ENCODE measurements around the gene CMSS1.

Gene CMSS1

DNA sequence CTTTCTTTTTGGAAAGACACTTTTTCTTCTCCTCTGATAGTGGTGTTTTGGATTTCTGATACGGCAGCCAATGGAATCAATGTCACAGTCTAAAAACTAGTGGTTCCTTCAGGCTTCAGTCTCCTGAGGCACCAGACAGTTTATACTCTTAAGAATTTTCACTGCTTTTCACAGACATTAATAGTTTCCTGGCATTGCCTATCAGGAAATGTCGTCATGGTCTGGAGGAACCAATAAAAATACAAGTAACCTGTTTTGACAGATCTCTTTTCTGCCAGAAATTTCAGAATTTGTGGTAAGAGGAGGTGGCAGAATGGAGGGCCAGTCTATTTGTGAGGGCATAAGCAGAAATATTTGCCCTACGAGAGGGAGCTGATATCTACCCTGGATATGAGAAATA is 251.8 kb downstream of the CMSS1 start:
- no peak for DNase-seq
- intact Hi-C loops (cut with DNase I) = loop anchor here (5.0 to 10.0 kb wide), 2 partner anchors 183 to 225 kb away; no protein-coding TSS in a partner anchor

DNA sequence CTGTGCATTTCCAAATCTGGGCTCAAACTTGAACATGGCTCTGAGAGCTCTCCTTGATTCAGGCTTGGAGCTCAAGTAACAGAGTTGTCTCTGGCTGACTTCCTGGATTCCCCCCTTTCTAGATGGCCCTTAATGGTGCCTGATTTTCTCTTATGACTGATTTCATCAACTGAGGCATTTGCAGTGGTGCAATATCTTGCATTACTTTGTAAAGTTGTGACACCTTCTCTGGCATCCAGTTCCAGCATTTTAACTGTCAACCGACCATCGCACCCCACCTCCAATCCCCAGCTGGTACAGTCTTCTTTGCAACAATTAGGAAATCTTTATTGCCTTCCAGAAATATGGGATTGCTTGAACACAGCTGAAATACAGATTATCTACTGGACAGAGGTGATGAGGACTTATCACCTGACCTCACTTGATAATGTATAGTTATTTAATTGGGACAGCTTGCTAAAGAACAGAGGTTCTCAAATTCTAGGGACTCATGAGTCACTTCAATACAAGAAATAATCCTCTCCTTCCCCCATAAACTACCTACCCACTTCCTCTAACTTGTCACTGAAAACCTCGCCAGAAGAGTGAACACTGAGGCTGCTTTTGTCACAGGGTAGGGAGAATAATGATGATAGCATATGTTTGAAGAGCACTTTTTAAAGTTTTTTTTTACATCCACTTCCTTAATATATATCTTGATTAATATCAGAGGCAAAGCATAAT is 254.8 kb downstream of the CMSS1 start:
- intact Hi-C loops (cut with DNase I) = no loop called here

DNA sequence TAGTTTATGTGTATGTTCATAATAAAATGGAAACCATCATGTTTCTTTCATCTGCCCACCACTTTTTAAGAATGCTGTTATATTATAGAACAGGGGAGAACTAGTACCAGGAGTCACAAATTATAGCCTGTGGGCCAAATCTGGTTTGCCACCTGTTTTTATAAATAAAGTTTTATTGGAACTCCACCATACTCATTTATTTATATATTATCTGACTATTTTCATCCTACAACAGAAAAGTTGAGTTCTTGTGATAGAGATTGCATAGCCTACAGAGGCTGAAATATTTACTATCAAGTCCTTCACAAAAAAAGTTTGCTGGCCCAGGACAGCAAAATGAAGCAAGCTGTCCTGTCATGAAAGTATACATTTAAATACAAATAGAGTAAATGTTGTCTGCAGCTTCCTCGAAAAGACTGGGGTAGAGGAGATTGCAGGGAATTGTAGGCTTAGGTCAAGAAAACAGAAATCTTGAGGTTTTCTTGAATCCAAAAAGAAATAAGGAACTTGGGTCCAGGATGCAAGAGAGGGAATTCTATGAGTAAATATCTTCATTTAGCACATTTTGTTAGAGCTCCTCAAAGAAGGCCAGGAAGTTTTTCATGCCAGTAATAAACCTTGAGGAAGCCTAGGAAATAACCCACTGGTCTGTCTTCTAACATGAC is 255.5 kb downstream of the CMSS1 start:
- DNase-seq = no peak
- intact Hi-C loops (cut with DNase I) = no loop called here

More for the DNA sequence above, 254.8 kb downstream of the CMSS1 start:
- no peak for DNase-seq

DNA sequence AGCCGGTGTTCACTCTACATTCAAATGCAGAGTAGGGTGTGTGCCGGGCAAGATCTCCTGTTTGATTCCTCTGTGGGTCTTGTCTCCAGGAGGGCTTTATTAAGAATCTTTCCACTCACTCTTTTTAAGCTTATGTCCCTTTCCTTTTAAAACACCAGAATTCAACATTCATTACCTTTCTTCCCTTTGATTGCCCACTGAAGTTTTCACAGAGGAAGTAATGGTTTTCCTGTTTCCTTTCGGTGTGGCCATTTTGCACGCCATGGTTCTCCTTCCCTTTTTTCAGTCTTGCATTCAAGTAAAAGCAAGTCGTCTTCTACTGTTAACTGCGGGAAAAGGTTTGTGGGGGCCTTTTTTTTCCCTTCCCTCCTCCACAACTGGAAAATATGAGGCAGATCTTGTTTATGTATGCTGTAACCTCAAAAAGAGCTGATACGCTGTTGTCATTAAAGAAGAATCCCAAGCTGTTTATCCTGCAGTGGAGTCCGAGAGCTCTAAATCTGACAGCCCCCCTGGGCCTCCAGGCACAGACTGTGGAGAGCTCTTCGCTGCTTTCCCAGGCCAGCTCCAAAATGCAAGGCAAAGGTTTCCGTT is 256.1 kb downstream of the CMSS1 start:
- peak in 1 of 10 donors; percentile 23 for DNase-seq
- intact Hi-C loops (cut with DNase I) = no loop called here

DNA sequence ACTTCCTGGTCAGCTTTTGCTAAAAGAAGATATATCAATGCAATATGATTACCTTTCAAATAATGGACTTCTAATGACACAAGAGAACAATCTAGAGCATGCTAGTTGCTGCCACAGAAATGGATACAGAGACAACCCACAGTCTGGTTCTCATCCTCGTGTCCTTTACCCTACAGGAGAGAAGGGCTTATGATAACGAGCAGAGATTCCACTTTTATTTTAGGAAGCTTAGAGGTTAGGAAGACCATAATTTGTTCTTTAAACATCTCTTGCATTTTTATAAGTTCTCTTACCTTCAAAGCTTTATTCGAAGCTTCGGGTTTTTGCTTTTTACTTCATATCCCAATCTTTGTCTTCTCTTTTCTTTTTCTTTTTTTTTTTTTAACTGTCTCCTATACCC is 257.5 kb downstream of the CMSS1 start:
- intact Hi-C loops (cut with DNase I) = no loop called here
- DNase-seq = no peak

DNA sequence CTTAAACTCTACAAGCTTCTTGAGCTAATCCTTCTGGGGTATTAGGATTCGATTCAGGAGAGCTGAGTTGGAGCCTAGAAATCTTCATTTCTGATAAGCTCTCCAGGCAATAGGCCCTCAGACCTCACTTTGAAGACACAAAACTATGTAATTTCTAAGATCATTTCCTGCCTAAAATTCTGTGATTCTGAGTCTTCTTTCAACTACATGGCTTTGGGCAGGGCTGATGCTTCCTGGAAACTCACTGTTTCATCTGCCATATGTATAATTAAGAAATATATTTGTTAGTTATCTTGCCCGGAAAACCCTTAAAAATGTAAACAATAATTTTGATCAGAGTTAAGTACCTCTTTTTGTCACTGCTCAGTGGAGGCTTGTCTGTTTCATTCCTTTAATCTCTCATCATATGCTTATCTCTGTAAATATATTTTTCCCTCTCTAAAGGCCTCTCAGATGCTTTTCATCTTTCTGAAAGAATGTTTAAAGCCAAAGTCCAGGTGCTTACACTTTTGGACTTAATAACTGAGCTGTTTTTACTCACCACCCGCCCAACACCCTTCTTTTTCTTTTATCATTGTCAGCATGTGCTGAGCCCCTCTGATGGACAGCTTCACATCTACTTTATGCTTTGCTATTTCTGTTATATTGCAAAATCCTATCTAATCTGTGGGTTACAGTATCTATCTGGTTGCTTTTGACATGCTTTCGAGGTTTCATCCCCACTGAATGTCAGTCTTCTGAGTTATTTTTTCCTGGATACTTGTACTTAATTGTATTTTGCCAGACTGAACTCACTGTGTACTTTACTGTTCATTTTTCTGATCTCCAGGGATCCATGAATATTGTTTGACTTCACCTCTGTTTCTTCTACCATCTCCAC is 258.4 kb downstream of the CMSS1 start:
- no peak for DNase-seq
- intact Hi-C loops (cut with DNase I) = no loop called here

DNA sequence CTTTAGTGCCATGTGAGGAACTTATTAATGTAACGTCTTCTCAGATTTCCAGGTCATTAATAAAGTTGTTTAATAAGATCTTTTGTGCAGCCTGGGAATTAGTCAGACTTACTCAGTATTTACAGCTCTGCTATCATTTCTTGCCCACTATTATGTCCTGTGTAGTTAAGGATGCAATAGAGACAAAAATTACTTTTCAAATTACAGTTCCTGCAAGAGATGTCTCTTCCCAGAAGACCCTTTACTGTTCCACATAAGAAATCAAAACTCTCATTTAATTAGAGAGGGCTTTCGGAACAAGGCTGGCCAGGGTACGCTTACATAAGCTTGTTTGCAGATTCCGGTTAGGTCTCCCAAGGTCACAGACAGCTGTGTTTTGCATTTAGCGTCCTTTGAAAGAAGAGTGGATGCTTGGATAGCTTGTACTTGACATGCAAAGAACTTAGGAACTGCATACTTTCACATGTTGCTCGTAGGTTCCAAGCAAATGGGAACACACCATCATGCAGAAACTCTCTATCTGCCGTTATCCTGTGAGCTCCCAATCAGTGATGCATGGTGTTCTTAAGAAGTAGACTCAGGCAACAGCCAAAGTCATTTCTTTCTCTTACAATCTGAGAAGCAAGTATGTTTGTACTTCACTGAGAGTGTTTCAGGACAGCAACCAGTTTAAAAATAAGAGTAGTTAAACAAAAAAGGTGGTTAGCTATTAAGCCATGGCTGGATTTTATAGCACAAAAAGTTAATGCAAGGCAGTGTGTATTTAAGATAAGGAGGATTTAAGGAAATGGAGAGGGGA is 259.3 kb downstream of the CMSS1 start:
- DNase-seq = no peak
- intact Hi-C loops (cut with DNase I) = no loop called here

DNA sequence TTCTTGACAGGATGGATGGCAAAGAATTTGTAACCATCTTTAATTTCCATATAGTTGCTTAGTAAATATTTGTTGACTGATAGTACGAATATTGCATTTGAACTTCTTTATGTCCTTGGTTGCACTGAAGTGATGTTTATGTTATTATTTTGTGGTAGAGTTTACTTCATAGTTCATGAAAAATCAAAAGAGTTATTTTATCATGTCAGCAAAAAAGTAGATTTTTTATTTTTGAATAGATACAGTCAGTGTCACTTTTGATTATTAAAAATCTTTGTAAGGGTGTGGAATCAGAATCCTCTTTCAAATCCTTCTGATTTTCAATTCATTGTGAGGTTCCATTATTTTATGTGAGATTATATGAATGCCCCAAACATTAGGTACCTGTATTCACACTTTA is 261.7 kb downstream of the CMSS1 start:
- intact Hi-C loops (cut with DNase I) = no loop called here
- DNase-seq = no peak

DNA sequence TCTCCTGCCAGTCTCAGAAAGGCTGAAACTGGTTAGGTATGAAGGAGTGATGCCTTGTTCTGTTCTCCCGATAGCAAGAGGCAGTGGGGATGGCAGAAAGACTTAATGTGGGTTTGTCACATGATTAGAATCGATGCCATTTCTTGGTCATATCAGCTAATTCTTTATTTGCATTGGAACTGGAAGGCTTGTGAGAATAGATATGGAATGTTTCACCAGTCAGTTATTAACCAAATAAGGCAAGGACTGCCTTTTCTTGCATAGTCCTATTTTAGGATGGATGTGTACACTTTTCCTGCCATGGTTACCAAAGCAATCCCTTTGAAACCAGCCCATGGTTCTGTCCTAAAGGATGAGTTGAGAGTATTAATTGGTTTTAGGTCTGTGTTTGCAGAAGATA is 262.9 kb downstream of the CMSS1 start:
- intact Hi-C loops (cut with DNase I) = no loop called here
- no peak for DNase-seq

DNA sequence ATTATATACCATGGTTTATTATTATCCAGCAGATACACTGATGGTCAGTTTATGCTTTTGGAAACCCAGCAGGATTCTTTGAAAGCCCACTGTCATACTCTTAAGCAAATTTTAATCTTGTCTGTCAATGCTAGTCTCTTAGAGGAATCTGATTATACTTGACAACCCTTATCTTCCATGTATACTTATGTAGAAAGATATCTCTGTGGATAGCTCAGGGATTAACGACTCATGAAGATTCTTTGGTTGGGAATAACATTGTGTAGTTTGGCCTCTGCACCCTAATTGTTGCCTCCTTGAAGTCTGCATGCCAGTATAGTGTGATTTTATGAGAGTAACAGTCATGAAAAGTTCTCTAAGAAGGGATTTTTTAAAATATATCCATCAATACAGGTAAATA is 263.6 kb downstream of the CMSS1 start:
- intact Hi-C loops (cut with DNase I) = no loop called here
- DNase-seq = no peak

DNA sequence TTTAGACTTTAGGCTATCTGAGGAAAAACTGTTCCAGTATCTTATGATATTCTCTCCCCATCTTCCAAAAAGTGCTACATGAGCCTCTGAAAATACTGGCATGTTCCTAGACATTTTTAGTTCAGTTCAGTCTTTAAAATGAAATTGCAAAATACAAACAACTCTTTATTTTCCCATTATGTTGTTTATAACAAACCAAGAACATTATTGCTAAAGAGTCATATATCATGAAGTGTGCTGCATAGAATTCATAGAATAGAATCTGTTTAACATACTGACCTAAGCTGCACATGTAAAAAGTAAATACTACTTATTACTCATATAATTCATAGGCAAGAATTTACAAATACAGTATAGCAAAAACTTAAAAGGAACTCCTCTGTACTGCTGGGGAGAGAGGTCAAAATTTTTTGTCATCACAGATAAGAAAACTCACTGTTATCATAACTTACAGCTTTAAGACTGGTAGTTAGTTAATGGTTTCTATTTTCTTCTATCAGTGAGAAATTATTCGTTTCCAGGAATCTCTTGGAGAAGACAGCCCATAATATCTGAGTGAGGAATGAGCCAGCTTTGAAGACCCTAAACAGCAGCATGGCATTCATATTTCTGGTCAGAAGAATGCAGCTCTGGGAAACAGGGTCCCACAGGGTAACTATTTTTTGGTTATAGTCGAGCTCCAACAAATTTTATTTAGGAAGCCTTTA is 264.5 kb downstream of the CMSS1 start:
- no peak for DNase-seq

DNA sequence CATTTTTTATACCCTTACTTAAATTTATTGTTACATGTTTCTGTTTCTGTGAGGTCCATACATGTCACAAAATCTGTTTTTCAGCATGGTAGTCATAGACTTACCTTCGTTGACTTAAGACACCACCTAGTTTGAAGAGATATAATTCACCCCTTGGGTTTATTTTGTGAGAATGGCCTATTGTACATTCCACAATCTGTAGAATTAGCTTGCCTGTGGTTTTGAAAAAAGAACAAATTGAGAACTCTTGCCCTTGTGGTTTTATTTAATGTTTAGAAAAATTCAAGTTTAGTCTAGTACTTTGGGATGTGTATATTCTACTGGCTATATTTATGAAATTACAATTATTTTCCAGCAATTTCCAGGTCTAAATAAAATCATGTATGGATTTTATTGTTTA is 265.1 kb downstream of the CMSS1 start:
- intact Hi-C loops (cut with DNase I) = no loop called here

More for the DNA sequence above, 264.5 kb downstream of the CMSS1 start:
- intact Hi-C loops (cut with DNase I) = no loop called here

DNA sequence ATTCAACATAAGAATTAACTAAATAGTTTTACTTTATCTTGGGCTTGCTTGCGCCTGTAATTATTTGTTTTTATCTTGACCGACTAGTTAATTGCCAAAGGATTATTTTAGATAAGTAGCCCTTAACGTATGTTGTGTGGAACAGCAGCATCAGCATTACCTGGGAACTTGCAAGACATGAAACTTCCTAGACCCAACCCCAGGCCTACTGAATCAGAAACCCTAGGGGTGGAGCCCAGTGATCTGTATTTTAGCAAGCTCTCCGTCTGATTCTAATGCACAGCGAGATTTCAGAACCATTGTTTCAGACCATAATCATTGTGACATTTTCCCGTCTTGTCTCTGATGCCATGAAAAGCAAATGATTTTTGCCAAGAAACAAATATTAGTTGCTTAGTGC is 265.5 kb downstream of the CMSS1 start:
- intact Hi-C loops (cut with DNase I) = no loop called here

More for the DNA sequence above, 265.1 kb downstream of the CMSS1 start:
- no peak for DNase-seq

DNA sequence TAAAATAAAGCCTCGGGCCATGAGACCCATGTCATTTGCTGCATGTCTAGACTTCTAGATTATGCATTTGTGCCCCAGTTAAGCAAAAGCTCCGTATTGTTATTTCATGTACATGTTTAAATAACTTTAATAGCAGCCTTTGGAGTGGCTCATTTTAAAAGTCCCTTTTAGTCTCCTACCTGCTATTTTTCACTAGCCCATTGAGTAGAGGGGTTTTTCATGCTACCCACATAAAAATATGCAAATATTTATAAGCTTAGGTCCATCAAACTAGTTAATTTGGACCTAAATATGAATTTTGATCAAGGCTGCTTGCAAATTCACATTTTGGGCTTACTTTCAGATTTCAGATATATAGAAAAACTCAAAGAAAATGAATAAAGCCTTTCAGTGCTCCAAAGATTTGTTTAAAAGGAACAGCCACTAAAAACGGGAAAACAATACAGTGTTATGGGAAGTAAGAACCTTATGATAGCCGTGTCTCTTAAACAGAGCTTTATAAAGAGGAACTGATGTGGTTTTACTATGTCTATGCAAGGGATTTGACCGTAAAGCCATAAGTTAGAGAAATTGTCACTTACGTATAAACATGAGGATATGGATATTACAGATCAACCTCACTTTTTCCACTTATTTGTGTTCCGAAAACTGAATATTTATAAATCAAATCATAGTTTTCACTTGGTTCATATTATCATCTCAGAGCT is 266.6 kb downstream of the CMSS1 start:
- intact Hi-C loops (cut with DNase I) = no loop called here
- no peak for DNase-seq

More for the DNA sequence above, 265.5 kb downstream of the CMSS1 start:
- DNase-seq = no peak

DNA sequence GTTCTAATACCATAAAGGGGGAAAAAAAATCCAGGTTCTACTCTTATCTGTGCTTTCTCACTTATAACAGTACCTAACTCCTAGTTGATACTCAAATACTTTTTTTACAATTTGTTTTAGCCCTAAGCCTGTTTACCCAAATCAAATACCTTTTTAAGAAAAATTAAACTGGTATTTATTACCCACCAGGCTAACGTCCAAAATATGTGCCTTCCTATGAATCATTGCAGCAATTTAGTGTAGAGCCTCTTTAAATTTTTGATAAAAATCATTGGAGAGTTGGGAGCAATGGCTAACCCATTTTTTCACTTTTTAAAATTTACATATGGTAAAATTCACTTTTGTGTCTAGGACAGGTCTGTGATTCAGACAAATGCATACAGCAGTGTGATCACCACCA is 268.7 kb downstream of the CMSS1 start:
- intact Hi-C loops (cut with DNase I) = no loop called here
- DNase-seq = no peak

DNA sequence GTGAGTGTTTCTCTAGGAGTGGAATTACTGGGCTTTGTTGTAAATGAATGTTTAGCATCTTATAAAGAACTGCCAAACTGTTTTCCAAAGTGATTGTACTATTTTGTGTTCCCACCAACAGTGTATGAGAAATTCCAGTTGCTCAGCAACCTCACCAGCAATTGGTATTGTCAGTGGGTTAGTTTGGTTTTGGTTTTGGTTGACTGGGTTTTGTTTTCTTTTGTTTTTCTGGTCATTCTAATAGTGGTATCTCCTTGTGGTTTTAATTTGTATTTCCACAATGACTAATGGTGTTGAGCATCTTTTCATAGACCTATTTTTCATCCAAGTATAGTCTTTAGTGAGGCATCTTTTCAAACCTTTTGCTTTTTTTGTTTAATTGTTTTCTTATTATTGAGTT is 269.5 kb downstream of the CMSS1 start:
- no peak for DNase-seq
- intact Hi-C loops (cut with DNase I) = no loop called here

DNA sequence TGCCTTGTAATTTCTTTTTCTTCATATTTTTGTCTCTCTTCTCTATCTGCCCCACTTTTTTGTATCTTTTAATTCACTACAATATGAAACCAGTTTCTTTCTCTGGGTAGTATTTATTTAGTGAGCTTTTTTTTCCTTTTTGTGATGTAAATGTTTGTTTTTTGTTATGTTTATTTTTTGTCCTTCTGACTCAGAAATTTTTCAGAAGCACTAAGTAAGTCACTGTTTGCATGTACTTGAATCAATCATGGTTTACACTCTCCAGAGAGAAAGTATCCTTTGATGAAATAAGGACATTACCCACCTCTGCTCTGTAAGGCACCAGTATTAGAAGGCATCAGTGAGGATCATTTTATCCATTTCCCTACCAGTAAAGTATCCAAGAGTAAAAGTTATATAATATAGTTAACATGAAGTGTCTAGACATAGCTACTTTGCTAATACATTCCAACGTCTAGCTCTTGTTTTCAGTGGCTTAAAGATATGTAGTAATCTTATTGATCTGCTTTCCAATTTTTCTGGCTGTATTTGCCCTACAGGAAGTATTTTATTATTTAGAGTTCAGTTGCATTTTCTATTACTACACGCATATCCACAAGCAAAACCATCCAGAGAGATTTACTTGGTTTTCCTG is 271.2 kb downstream of the CMSS1 start:
- intact Hi-C loops (cut with DNase I) = no loop called here
- no peak for DNase-seq

Data from posterior cingulate gyrus (tissue), 11 donors.